Retinal pigment epithelial cell (primary cell): ENCODE results near the gene PDIA4.

Experiments
- DNase-seq: peaks from one replicate; pipeline ENCODE4 v3.0.0-alpha.2; 2010; ENCODE audit warnings: low read depth
- H3K4me3 ChIP-seq: 2 replicates; pipeline ENCODE4 v1.5.1; 2011; ENCODE audit warnings: mild to moderate bottlenecking, low read length, control low read depth, moderate library complexity
- TF ChIP-seq, protein P1 (sequence below): conservative IDR thresholded peaks from 2 replicates; pipeline ENCODE4 v1.5.1; 2011; ENCODE audit warnings: low read depth, low read length, control low read depth, inconsistent platforms

The PDIA4 gene

DNA sequence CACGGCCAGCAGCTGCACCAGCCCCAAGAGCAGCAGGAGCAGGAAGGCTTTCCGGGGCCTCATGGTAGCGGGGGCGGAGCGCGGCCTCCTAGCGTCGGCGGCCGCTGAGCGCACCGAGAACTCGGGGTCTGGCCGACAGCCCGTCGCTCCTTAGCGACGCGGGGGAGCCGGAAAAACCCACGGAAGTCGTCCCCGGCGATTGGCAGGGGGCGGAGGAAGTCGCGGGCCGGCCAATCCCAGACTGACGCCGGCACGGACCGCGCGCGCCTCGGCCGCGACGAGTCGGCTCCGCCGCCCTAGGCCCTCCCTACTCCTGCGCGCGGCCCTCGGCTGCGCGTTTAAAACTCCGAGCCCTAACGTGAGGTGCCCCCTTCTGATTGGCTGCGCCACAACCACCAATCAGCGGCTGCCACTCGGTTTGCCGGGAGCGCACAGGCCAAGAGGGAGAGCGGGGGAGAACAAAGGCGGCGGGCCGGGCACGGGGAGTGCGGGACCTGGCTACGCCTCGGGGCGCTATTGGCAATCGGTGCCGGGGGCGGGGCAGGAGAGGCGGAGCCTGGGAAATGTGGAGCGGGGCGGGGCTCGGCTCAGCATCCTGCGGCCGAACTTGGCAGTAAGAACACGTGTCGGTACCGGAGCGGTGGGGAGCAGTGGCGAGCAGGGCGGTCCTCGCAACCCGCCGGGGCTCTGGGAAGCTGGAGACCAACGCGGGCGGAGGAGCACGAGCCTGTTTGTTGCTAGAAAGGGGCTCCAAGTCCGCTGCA, at the start of gene PDIA4:
PDIA4 (minus strand) TSS at position 160 of the 764 bp plus-strand sequence; CDS start at position 63, 97 bp downstream.
- TF ChIP-seq, protein P1, sequence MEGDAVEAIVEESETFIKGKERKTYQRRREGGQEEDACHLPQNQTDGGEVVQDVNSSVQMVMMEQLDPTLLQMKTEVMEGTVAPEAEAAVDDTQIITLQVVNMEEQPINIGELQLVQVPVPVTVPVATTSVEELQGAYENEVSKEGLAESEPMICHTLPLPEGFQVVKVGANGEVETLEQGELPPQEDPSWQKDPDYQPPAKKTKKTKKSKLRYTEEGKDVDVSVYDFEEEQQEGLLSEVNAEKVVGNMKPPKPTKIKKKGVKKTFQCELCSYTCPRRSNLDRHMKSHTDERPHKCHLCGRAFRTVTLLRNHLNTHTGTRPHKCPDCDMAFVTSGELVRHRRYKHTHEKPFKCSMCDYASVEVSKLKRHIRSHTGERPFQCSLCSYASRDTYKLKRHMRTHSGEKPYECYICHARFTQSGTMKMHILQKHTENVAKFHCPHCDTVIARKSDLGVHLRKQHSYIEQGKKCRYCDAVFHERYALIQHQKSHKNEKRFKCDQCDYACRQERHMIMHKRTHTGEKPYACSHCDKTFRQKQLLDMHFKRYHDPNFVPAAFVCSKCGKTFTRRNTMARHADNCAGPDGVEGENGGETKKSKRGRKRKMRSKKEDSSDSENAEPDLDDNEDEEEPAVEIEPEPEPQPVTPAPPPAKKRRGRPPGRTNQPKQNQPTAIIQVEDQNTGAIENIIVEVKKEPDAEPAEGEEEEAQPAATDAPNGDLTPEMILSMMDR = peak; percentile 14
- peak; percentile 97 for DNase-seq
- H3K4me3 ChIP-seq = peak within 1 kb of the TSS; percentile 74

- no peak for DNase-seq
- H3K4me3 ChIP-seq = no peak overlapping the region
Observed at GRCh38 chr7:149077594-149077993, 49.3 kb upstream of the PDIA4 start.

GRCh38 chr7:149075286-149075685, 47.0 kb upstream of the PDIA4 start:
- DNase-seq = no peak
- no peak overlapping the region for H3K4me3 ChIP-seq
- TF ChIP-seq, protein P1 = no peak

More at GRCh38 chr7:149077594-149077993, 49.3 kb upstream of the PDIA4 start:
- TF ChIP-seq, protein P1 = no peak

DNA sequence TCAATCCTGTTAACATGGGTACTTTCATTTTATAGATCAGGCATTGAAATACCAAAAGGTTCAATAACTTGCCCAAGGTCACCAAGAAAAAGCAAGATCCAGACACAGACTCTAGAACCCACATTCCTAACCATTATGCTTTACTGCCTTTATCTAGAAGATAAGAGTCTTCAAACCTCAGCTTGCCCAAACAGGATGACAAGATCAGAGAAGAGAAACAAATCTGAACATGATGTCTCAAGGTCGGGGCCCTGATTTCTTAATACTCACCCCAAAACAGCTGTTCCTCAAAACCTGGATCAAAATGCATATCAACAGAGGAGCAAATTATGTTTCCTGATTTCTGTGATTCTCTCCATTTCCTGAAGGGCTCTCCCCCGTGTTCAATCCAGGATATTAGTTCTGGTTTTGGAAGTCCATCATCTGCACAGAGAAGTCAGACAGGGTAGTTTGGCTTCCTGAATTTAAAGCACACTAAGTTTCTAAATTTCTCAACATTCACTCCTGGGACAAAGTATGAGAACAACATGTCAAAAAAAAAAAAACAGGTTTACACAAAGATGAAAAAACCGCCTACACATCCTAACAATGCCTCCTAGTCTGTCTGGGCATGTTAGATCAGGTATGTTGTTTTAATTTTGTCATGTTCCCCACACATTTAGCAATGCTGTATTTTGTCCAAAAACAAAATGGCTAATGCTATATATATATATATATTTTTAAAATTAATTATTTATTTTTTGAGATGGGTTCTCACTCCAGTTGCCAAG, 46.0 kb upstream of the PDIA4 start:
- TF ChIP-seq, protein P1 = no peak
- no peak for DNase-seq
- H3K4me3 ChIP-seq = no peak overlapping the region

GRCh38 chr7:149072438-149072775, 44.1 kb upstream of the PDIA4 start:
- no peak overlapping the region for H3K4me3 ChIP-seq
- no peak for DNase-seq
- TF ChIP-seq, protein P1 = no peak

- H3K4me3 ChIP-seq = no peak overlapping the region
- TF ChIP-seq, protein P1 = peak; percentile 26
- no peak for DNase-seq
Observed at GRCh38 chr7:149071641-149072437, 43.5 kb upstream of the PDIA4 start.
